OCI-LY3 (cell line): ENCODE data around the gene FAM228B.

Experiments used
- CTCF ChIP-seq: fragments of 200-600, 300-600 bp; sonication (generic); IDR thresholded peaks from 2 replicates; pipeline ENCODE4 v1.5.1; 2014; ENCODE audit warnings: antibody characterized with exemption, low read length, low read depth
- EZH2phosphoT487 ChIP-seq: fragments of 200-600 bp; shearing (Covaris generic); IDR thresholded peaks from 2 replicates; pipeline ENCODE4 v1.6.1; 2018; ENCODE audit warnings: antibody characterized with exemption, mixed run types, low read depth

DNA sequence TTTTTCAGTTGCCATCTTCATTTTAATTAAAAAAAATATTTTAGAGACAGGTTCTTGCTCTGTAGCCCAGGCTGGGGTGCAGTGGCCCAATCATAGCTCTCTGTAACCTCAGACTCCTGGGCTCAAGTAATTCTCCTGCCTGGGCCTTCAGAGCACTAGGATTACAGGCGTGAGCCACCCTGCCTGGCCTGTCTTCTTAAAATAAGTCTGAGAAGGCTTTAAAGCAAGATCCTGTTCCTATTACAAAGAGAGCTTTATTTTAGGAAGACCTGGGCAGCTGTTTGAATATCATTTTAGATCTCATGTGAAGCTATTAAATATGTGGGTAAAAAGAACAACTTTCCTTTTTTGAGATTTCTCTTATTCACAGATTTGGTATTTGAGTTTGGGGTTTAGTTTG is 53.1 kb downstream of the FAM228B start:
- TF ChIP-seq CTCF (no peak), EZH2phosphoT487 (no peak)
